ENCODE measurements around the gene ZNF681.

Gene ZNF681

DNA sequence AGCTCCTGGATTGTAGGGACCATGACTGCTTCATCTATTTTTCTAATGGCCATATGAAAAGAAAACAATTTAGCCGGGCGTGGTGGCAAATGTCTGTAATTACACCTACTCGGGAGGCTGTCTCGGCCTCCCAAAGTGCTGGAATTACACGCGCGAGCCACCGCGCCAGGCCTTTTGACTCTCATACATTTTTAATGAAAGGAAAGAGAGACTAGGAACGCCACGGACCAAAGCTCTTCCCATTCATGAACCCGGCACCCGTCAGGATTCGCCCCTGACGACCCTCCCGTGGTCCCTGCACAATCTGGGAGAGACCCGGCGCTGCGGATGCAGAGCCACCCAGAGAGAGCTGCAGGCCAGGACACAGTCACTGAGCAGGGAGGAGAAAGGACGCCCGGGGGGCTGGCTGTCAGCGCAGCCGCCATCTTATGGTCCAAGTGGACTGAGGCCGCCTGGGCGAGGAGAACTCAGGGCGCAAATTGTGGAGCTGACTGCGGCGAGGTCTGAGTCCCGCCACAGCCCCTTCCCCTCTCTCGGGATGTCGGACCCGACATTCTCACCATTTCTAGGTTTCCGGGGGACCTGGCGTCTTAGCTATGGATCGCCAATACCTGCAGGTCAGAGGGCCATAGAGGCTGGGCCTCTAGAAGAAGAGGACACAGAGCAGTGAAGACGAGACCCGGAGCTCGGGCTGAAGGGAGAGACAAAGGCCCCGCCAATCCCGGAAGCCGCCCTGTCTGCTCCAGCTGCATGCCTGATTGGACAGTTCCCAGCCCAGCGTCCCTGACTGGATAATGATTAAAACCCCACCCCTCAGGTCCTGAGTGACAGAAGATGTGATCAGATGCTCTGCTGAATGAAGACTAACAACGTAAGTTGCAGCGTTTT, at the start of gene ZNF681:
TSS of gene ZNF681 (minus strand) at position 705 of the 888 bp plus-strand sequence. CDS start at position 563, 142 bp downstream.
- Histone ChIP-seq H3K9me3 (ENCODE audit: control insufficient read depth, insufficient read depth, low read length) (no peaks in the 10 kb centered on the region), H3K4me3 (ENCODE audit: low read length) (peak within 1 kb of the TSS; percentile 58), H3K27ac (ENCODE audit: low read length) (no peak within 1 kb of the TSS), H3K27me3 (ENCODE audit: control insufficient read depth, insufficient read depth, low read length) (no peaks in the 10 kb centered on the region), H3K36me3 (ENCODE audit: control insufficient read depth, insufficient read depth, low read length) (no peaks in the 10 kb centered on the region), H3K4me1 (ENCODE audit: control insufficient read depth, insufficient read depth, low read length) (no peaks in the 10 kb centered on the region)
- no CpG with 5 or more reads among the region's 44 CpGs for WGBS (ENCODE audit: insufficient coverage, insufficient read length)
- DNase-seq (ENCODE audit: low read depth, low spot score), result peak; percentile 45

DNA sequence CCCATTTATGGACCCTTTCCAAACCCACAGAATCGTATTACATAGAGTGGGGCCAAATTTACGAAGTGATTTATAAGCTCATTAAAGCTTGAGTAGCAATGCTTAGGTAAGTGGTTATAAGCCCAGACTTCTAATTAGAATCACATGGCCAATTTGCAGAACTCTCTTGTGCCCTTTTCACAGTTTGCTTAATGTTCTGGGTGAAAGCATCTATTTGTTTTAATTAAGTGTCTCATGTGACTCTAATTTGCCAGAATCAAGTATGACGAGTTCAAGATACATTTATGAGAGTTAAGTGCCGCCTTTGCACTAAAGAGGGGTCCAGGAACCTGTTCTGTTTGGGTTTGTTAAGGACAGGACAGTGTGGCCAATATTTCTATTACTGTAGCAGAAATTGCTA, 46.0 kb upstream of the ZNF681 start:
- Histone ChIP-seq H3K36me3 (ENCODE audit: control insufficient read depth, insufficient read depth, low read length) (no peaks in the 10 kb centered on the region), H3K9me3 (ENCODE audit: control insufficient read depth, insufficient read depth, low read length) (no peaks in the 10 kb centered on the region), H3K4me1 (ENCODE audit: control insufficient read depth, insufficient read depth, low read length) (no peaks in the 10 kb centered on the region), H3K27ac (ENCODE audit: low read length) (no peak overlapping the region), H3K4me3 (ENCODE audit: low read length) (no peak overlapping the region), H3K27me3 (ENCODE audit: control insufficient read depth, insufficient read depth, low read length) (no peaks in the 10 kb centered on the region)
- no CpG with 5 or more reads among the region's 4 CpGs for WGBS (ENCODE audit: insufficient coverage, insufficient read length)
- DNase-seq (ENCODE audit: low read depth, low spot score), result no peak

DNA sequence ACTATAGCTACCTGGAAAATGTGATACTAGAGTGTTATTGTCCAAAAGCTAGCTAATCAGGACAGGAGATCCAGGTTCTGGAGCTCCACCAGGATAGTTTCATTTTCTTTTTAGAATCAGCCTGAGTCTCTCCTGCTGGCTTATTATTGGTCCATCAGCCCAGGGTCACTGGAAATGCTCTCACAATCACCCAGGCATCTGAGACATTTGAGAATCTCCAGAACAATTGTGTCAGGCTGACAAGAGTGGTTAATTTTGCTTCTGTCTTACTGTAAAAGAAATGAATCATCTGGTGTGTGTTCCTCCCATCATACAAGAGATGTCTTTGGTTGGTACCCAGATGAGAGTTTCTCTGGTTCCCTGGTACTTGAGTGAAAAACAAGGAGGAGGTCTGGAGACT, 43.6 kb upstream of the ZNF681 start:
- DNase-seq (ENCODE audit: low read depth, low spot score), result no peak
- Histone ChIP-seq H3K4me3 (ENCODE audit: low read length) (no peak overlapping the region), H3K27ac (ENCODE audit: low read length) (no peak overlapping the region), H3K27me3 (ENCODE audit: control insufficient read depth, insufficient read depth, low read length) (no peaks in the 10 kb centered on the region), H3K36me3 (ENCODE audit: control insufficient read depth, insufficient read depth, low read length) (no peaks in the 10 kb centered on the region), H3K9me3 (ENCODE audit: control insufficient read depth, insufficient read depth, low read length) (no peaks in the 10 kb centered on the region), H3K4me1 (ENCODE audit: control insufficient read depth, insufficient read depth, low read length) (no peaks in the 10 kb centered on the region)

DNA sequence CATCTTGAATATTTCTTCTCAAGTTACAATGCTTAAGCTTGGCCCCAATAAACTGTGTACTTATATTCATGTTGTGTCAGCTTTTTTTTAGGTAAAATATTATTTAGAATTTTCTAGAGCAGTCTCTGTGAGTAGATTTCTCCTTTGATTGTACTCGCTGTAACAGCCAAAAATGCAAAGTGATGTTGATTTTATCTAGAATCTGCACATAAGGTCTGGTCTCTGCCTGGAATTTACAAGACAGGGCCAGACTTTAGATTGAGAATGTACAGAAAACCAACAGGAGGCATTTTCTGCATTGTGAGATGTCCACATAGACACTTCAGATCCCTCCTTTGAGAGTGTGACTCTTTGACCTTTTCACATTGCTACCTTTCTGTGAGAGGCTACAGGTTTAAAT, 43.1 kb upstream of the ZNF681 start:
- Histone ChIP-seq H3K36me3 (ENCODE audit: control insufficient read depth, insufficient read depth, low read length) (no peaks in the 10 kb centered on the region), H3K9me3 (ENCODE audit: control insufficient read depth, insufficient read depth, low read length) (no peaks in the 10 kb centered on the region), H3K4me1 (ENCODE audit: control insufficient read depth, insufficient read depth, low read length) (no peaks in the 10 kb centered on the region), H3K27me3 (ENCODE audit: control insufficient read depth, insufficient read depth, low read length) (no peaks in the 10 kb centered on the region), H3K4me3 (ENCODE audit: low read length) (no peak overlapping the region), H3K27ac (ENCODE audit: low read length) (no peak overlapping the region)
- no CpG with 5 or more reads among the region's 1 CpG for WGBS (ENCODE audit: insufficient coverage, insufficient read length)
- DNase-seq (ENCODE audit: low read depth, low spot score), result no peak

DNA sequence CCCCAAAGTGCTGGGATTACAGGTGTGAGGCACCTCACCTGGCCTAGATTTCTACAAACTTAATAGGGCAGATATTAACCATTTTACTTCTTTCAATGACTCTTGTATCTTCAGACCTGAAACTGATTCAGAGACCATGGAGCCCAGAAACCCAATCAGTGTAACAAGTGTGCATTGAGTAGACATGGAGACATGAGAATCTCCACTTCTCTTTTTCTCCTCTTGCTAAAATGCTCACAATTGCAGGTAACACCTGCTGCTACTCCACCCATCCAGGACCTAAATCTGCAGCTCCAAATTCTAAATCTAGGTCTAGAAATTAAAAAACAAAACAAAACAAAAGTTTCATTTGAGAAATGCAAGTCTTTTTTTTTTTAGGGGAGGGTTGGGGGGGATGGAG, 42.2 kb upstream of the ZNF681 start:
- no peak for DNase-seq (ENCODE audit: low read depth, low spot score)
- H3K9me3 ChIP-seq (ENCODE audit: control insufficient read depth, insufficient read depth, low read length), result no peaks in the 10 kb centered on the region

DNA sequence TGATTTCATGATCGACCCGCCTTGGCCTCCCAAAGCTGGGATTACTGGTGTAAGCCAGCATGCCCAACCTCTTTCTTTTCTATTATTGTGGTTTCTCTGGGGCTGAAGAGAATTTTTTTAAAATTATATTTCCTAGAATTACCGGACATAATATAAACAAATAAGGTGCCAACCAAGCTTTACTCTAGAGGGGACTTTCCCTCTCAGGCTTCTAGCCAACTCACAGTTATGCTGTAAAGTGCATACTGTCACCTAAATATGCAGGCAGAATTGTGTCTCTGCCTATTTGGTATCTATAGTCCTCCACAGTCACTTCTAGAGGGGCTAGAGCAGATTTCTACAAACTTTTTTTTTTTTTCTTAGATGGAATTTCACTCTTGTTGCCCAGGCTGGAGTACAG, 41.6 kb upstream of the ZNF681 start:
- no peaks in the 10 kb centered on the region for H3K36me3 ChIP-seq (ENCODE audit: control insufficient read depth, insufficient read depth, low read length)
- H3K4me3 ChIP-seq (ENCODE audit: low read length), result no peak overlapping the region
- H3K27ac ChIP-seq (ENCODE audit: low read length), result no peak overlapping the region
- H3K27me3 ChIP-seq (ENCODE audit: control insufficient read depth, insufficient read depth, low read length), result no peaks in the 10 kb centered on the region
- WGBS (ENCODE audit: insufficient coverage, insufficient read length), result no CpG with 5 or more reads among the region's 3 CpGs
- DNase-seq (ENCODE audit: low read depth, low spot score), result no peak
- H3K9me3 ChIP-seq (ENCODE audit: control insufficient read depth, insufficient read depth, low read length), result no peaks in the 10 kb centered on the region
- no peaks in the 10 kb centered on the region for H3K4me1 ChIP-seq (ENCODE audit: control insufficient read depth, insufficient read depth, low read length)

More for the DNA sequence above, 42.2 kb upstream of the ZNF681 start:
- Histone ChIP-seq H3K4me1 (ENCODE audit: control insufficient read depth, insufficient read depth, low read length) (no peaks in the 10 kb centered on the region), H3K4me3 (ENCODE audit: low read length) (no peak overlapping the region), H3K36me3 (ENCODE audit: control insufficient read depth, insufficient read depth, low read length) (no peaks in the 10 kb centered on the region), H3K27me3 (ENCODE audit: control insufficient read depth, insufficient read depth, low read length) (no peaks in the 10 kb centered on the region), H3K27ac (ENCODE audit: low read length) (no peak overlapping the region)

DNA sequence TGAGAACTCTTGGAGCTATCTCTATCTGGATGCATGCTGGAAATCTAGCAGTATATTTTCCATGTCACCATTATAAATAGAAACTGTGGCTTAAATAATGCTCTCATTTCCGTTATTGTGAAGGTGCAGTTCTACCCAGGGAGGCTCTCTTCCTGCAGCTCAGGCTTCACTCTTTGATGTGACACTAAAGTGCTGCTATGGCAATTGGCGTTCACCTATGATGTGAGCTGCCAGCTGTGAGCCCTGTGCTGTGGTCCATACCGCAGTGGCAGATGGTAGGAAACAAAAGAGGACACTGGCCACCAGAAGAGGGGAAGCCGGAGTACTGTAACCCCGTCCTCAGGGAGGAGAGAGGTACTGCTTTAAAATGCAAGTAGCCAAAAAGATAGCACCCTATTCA, 40.6 kb upstream of the ZNF681 start:
- Histone ChIP-seq H3K4me1 (ENCODE audit: control insufficient read depth, insufficient read depth, low read length) (no peaks in the 10 kb centered on the region), H3K27me3 (ENCODE audit: control insufficient read depth, insufficient read depth, low read length) (no peaks in the 10 kb centered on the region), H3K36me3 (ENCODE audit: control insufficient read depth, insufficient read depth, low read length) (no peaks in the 10 kb centered on the region), H3K4me3 (ENCODE audit: low read length) (no peak overlapping the region), H3K27ac (ENCODE audit: low read length) (no peak overlapping the region), H3K9me3 (ENCODE audit: control insufficient read depth, insufficient read depth, low read length) (no peaks in the 10 kb centered on the region)
- no CpG with 5 or more reads among the region's 5 CpGs for WGBS (ENCODE audit: insufficient coverage, insufficient read length)
- DNase-seq (ENCODE audit: low read depth, low spot score), result no peak

DNA sequence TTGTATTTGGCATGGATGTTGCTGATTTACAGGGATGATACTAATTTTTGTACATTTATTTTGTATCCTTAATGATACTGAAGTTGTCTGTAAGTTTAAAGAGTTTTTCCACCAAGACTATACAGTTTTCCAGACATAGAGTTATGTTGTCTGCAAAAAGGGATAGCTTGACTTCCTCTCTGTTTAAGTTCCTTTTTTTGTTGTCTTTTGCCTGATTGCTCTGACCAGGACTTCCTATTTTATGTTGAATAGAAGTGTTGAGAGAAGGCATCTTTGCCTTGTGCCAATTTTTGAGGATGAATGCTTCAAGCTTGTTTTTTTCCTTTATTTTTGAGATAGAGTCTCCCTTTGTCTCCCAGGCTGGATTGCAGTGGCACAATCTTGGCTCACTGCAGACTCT, 36.8 kb upstream of the ZNF681 start:
- Histone ChIP-seq H3K36me3 (ENCODE audit: control insufficient read depth, insufficient read depth, low read length) (no peaks in the 10 kb centered on the region), H3K4me3 (ENCODE audit: low read length) (no peak overlapping the region), H3K4me1 (ENCODE audit: control insufficient read depth, insufficient read depth, low read length) (no peaks in the 10 kb centered on the region), H3K27me3 (ENCODE audit: control insufficient read depth, insufficient read depth, low read length) (no peaks in the 10 kb centered on the region), H3K9me3 (ENCODE audit: control insufficient read depth, insufficient read depth, low read length) (no peaks in the 10 kb centered on the region), H3K27ac (ENCODE audit: low read length) (no peak overlapping the region)
- no peak for DNase-seq (ENCODE audit: low read depth, low spot score)

DNA sequence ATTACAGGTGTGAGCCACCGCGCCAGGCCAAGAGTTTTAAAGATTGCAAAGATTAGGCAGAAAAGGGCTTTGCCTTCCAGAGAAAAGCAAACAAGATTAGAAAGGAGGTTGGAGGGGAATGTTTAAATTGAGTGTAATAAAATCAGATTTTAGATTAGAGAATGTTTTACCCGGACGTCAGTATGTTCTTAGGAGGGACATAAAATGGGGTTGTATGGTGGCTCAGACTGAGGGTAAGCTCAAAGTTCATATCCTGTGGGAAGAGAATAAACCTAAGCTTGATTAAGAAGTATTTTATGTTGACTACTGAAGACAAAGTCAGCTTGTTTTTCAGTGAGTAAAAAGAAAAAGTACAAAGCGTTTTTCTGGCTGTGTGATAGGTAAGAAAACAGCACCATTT, 34.1 kb upstream of the ZNF681 start:
- Histone ChIP-seq H3K4me3 (ENCODE audit: low read length) (no peak overlapping the region), H3K27me3 (ENCODE audit: control insufficient read depth, insufficient read depth, low read length) (no peaks in the 10 kb centered on the region), H3K4me1 (ENCODE audit: control insufficient read depth, insufficient read depth, low read length) (no peaks in the 10 kb centered on the region), H3K36me3 (ENCODE audit: control insufficient read depth, insufficient read depth, low read length) (peaks cover 2% of the 10 kb centered on the region; the same call in 1 of the 2 replicates), H3K27ac (ENCODE audit: low read length) (no peak overlapping the region), H3K9me3 (ENCODE audit: control insufficient read depth, insufficient read depth, low read length) (no peaks in the 10 kb centered on the region)
- DNase-seq (ENCODE audit: low read depth, low spot score), result no peak
- 100% methylated on average over 2 of the region's 5 CpGs for WGBS (ENCODE audit: insufficient coverage, insufficient read length)

DNA sequence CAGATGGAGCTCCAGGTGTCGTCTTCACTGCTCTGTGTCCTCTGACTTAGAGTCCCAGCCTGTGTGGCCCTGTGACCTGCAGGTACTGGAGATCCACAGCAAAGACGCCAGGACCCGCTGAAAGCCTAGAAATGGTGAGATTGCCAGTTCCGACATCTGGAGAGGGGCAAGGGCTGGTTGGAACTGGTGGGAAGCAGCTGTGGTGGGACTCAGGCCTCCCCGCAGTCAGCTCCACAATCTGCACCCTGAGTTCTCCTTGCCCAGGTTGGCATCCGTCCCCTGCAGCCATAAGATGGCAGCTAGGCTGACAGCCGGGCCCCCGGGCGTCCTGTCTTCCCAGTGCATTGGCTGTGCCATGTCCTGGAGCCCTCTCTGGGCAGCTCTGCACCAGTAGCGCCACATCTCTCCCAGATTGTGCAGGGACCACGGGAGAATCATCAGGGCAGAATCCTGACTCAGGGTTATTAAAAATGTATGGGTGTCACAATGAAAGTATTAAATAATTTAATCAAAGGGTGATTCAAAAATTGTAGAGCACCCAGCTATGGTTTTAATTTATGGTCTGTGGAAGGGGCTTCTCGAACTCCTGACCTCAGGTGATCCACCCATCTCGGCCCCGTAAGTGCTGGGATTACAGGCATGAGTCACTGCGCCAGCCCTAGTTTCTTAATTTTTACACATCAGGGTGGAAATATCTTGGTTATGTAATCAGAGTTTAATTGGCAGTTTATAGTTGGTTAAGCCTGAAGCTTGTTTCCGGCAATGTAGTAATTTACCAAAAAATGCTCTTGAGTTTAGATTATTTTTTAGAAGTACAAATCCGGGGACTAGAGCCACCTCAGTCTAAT, 32.2 kb upstream of the ZNF681 start:
- peaks cover 2% of the 10 kb centered on the region; the same call in 1 of the 2 replicates for H3K36me3 ChIP-seq (ENCODE audit: control insufficient read depth, insufficient read depth, low read length)
- H3K9me3 ChIP-seq (ENCODE audit: control insufficient read depth, insufficient read depth, low read length), result no peaks in the 10 kb centered on the region
- no CpG with 5 or more reads among the region's 17 CpGs for WGBS (ENCODE audit: insufficient coverage, insufficient read length)
- no peak for DNase-seq (ENCODE audit: low read depth, low spot score)
- no peak overlapping the region for H3K27ac ChIP-seq (ENCODE audit: low read length)
- no peaks in the 10 kb centered on the region for H3K27me3 ChIP-seq (ENCODE audit: control insufficient read depth, insufficient read depth, low read length)
- no peaks in the 10 kb centered on the region for H3K4me1 ChIP-seq (ENCODE audit: control insufficient read depth, insufficient read depth, low read length)
- no peak overlapping the region for H3K4me3 ChIP-seq (ENCODE audit: low read length)
